HCT116 (cell line): ENCODE results near the gene CSPG4. TPM values are rescaled to one million over a fixed set of nuclear protein-coding genes. Genes with fewer than 3 reads are reported as not detected.
A peak's percentile ranks its signal among the peaks of the same experiment; 100 is the strongest.
"Not testable (repeated sequence)": the region's sequence is repeated elsewhere in the genome, so short reads cannot be mapped to it uniquely, and the experiment has no call there.

Source experiments
- ATAC-seq: fragments of 200-7000 bp; cut with Tn5 transposase; 2 replicates; pipeline ENCODE4 v1.9.1; 2020; ENCODE audit warnings: mild to moderate bottlenecking, moderate library complexity
- BruUV-seq: library from RNA; stranded (reverse); fragments of 400-500 nt; replicated peaks from 2 replicates; lab custom pipeline; 2021; lab: Mats Ljungman, UMichigan
- CTCF ChIA-PET: fragments of 300-600 bp; sonication (Branson Sonifier 250); formaldehyde crosslinking; loops from one replicate; lab custom pipeline; 2021; ENCODE audit warnings: antibody characterized with exemption; lab: Charles Lee
- POLR2A ChIA-PET: fragments of 300-600, 350-600 bp; sonication (Branson Sonifier 250); formaldehyde crosslinking; loops from one replicate; lab custom pipeline; 2021; ENCODE audit warnings: antibody characterized with exemption; lab: Charles Lee
- RAD21 ChIA-PET, 2 experiments: fragments of 300-600 bp; sonication (Branson Sonifier 250); formaldehyde crosslinking; loops; one replicate each; lab custom pipeline; 2023; ENCODE audit warnings: low total read pairs in 2 of 2; ENCODE audit not compliant: uncharacterized antibody in 2 of 2, unreplicated experiment in 2 of 2, low non-redundant PET in 1 of 2; lab: Charles Lee
- DNase-seq: peaks from one replicate; pipeline ENCODE4 v3.0.0-alpha.2; 2010; ENCODE audit warnings: low read depth, low spot score
- H2AFZ ChIP-seq: fragments of 200-600 bp; shearing (Covaris generic), sonication (generic); 2 replicates; pipeline ENCODE4 v1.6.1; 2017; ENCODE audit warnings: low read depth, mixed run types, mixed read lengths, antibody characterized with exemption, low read length; ENCODE audit not compliant: poor library complexity, severe bottlenecking
- H3K27ac ChIP-seq: 2 replicates; pipeline ENCODE4 v1.5.1; 2012; ENCODE audit warnings: low read depth, low read length
- H3K27me3 ChIP-seq: fragments of 200-600 bp; sonication (generic); 2 replicates; pipeline ENCODE4 v1.6.1; 2016; ENCODE audit warnings: mixed run types, low read length, mixed read lengths; ENCODE audit not compliant: insufficient read depth
- H3K36me3 ChIP-seq, 2 experiments: fragments of 200-500 bp in 1 of 2; fragments of 200-600 bp in 1 of 2; sonication (Bioruptor generic) in 1 of 2; sonication (generic) in 1 of 2; 2 replicates each; pipeline versions ENCODE4 v1.5.1 to v1.6.1; 2014 to 2016; ENCODE audit warnings: low read length in 2 of 2, inconsistent platforms in 1 of 2, mixed read lengths in 1 of 2, mixed run types in 1 of 2; ENCODE audit not compliant: insufficient read depth in 2 of 2, control insufficient read depth in 1 of 2
- H3K4me1 ChIP-seq, 2 experiments: fragments of 200-600 bp in 1 of 2; sonication (generic) in 1 of 2; 2 replicates each; pipeline versions ENCODE4 v1.5.1 to v1.6.1; 2012 to 2017; ENCODE audit warnings: low read length in 2 of 2, inconsistent platforms in 1 of 2, mild to moderate bottlenecking in 1 of 2, mixed read lengths in 1 of 2, mixed run types in 1 of 2, moderate library complexity in 1 of 2; ENCODE audit not compliant: insufficient read depth in 2 of 2, control insufficient read depth in 1 of 2
- H3K4me2 ChIP-seq: fragments of 200-600 bp; sonication (generic); 2 replicates; pipeline ENCODE4 v1.6.1; 2017; ENCODE audit warnings: mixed run types, low read length, mixed read lengths
- H3K4me3 ChIP-seq, 2 experiments: fragments of 200-600 bp in 1 of 2; sonication (generic) in 1 of 2; replicated peaks in 1 of 2; 2 replicates each; pipeline ENCODE4 v1.5.1; 2011 to 2016; ENCODE audit warnings: low read length in 2 of 2, control low read depth in 1 of 2, low read depth in 1 of 2, mild to moderate bottlenecking in 1 of 2, mixed read lengths in 1 of 2, mixed run types in 1 of 2
- H3K79me2 ChIP-seq: fragments of 200-600 bp; sonication (generic); 2 replicates; pipeline ENCODE4 v1.6.1; 2017; ENCODE audit warnings: mild to moderate bottlenecking, mixed run types, low read length, moderate library complexity, mixed read lengths; ENCODE audit not compliant: insufficient read depth
- H3K9ac ChIP-seq: fragments of 200-600 bp; sonication (generic); 2 replicates; pipeline ENCODE4 v1.6.1; 2016; ENCODE audit warnings: low read length, mixed read lengths
- H3K9me2 ChIP-seq: fragments of 200-600 bp; sonication (generic), shearing (Covaris generic); 2 replicates; pipeline ENCODE4 v1.6.1; 2017; ENCODE audit warnings: mixed run types, mild to moderate bottlenecking, moderate library complexity; ENCODE audit not compliant: insufficient read depth
- H3K9me3 ChIP-seq, 2 experiments: fragments of 200-500 bp in 1 of 2; fragments of 200-600 bp in 1 of 2; sonication (Bioruptor generic) in 1 of 2; sonication (generic) in 1 of 2; 2 replicates each; pipeline ENCODE4 v1.6.1; 2014 to 2017; ENCODE audit warnings: low read length in 2 of 2, mixed read lengths in 2 of 2, inconsistent platforms in 1 of 2, low read depth in 1 of 2, mild to moderate bottlenecking in 1 of 2, mixed run types in 1 of 2, moderate library complexity in 1 of 2; ENCODE audit not compliant: control insufficient read depth in 1 of 2, insufficient read depth in 1 of 2
- H4K20me1 ChIP-seq: fragments of 200-600 bp; sonication (generic), shearing (Covaris generic); 2 replicates; pipeline ENCODE4 v1.6.1; 2017; ENCODE audit warnings: mixed run types, mild to moderate bottlenecking, moderate library complexity; ENCODE audit not compliant: insufficient read depth
- POLR2A ChIP-seq: IDR thresholded peaks from 2 replicates; pipeline ENCODE4 v1.7.0; 2011; ENCODE audit warnings: borderline replicate concordance; ENCODE audit not compliant: insufficient read depth, insufficient read length; ENCODE audit errors: extremely low read depth
- intact Hi-C: fragments of 100-400 bp; cut with micrococcal nuclease; formaldehyde crosslinking; loops from 2 replicates; pipeline ENCODE4 v1.10.0; 2022
- total RNA-seq: library from RNA; stranded (reverse); gene quantifications from one replicate; pipeline ENCODE4 v1.2.1, GENCODE V29; 2021; ENCODE audit not compliant: unreplicated experiment

Gene CSPG4
- total RNA-seq, 1 experiment from 2014 or later, result 18.1 TPM

GRCh38 chr15:75713338-75713895 is 769 bp upstream of the CSPG4 start (continued):
- TF ChIP-seq POLR2A, result peak; percentile 52

GRCh38 chr15:75711495-75711894 is 1.2 kb downstream of the CSPG4 start:
- TSS peak; percentile 43 for BruUV-seq
- DNase-seq, H2AFZ ChIP-seq, H4K20me1 ChIP-seq, H3K9me2 ChIP-seq, H3K36me3 ChIP-seq, H3K27me3 ChIP-seq, intact Hi-C loops, POLR2A ChIA-PET, H3K9me3 ChIP-seq, H3K27ac ChIP-seq, ATAC-seq, RAD21 ChIA-PET, CTCF ChIA-PET, H3K79me2 ChIP-seq: not testable (repeated sequence)
- peak overlapping the region; percentile 11 to 89; a peak in 1 of 4 replicates for H3K4me3 ChIP-seq
- H3K4me2 ChIP-seq, result peak overlapping the region; percentile 97
- H3K9ac ChIP-seq, result peak overlapping the region; percentile 27; the same call in 1 of the 2 replicates
- peaks cover 10 to 19% of the 10 kb centered on the region in 2 experiments for H3K4me1 ChIP-seq

- CTCF ChIA-PET, intact Hi-C loops, H3K9me2 ChIP-seq, POLR2A ChIA-PET, H4K20me1 ChIP-seq, H3K27ac ChIP-seq, H3K36me3 ChIP-seq, H3K4me3 ChIP-seq, H3K4me2 ChIP-seq, ATAC-seq, BruUV-seq, H3K27me3 ChIP-seq, H3K79me2 ChIP-seq, DNase-seq, H3K9me3 ChIP-seq, H2AFZ ChIP-seq, RAD21 ChIA-PET, H3K9ac ChIP-seq: not testable (repeated sequence)
- peaks cover 10 to 19% of the 10 kb centered on the region in 2 experiments for H3K4me1 ChIP-seq
Observed at GRCh38 chr15:75710874-75711273, 1.8 kb downstream of the CSPG4 start.

GRCh38 chr15:75709458-75709857 is 3.2 kb downstream of the CSPG4 start:
- H4K20me1 ChIP-seq, BruUV-seq, H3K27ac ChIP-seq, intact Hi-C loops, H3K27me3 ChIP-seq, H3K79me2 ChIP-seq, POLR2A ChIA-PET, H3K9me3 ChIP-seq, H3K4me2 ChIP-seq, H3K9me2 ChIP-seq, RAD21 ChIA-PET, H2AFZ ChIP-seq, CTCF ChIA-PET, DNase-seq, ATAC-seq, H3K36me3 ChIP-seq, H3K4me3 ChIP-seq, H3K9ac ChIP-seq: not testable (repeated sequence)
- peaks cover 10 to 22% of the 10 kb centered on the region in 2 experiments for H3K4me1 ChIP-seq
